Measurements from ENCODE around the gene CDH4.

GRCh38 chr20:61789329-61789728 is 537.3 kb downstream of the CDH4 start:
- TF ChIP-seq ZNF350 (tag by site-specific recombination; IDR thresholded peaks at IDR 0.05) (no peak), ZXDB (tag by site-specific recombination; IDR thresholded peaks at IDR 0.05) (no peak), ZNF639 (tag by site-specific recombination; IDR thresholded peaks at IDR 0.05) (no peak), ZNF248 (tag by site-specific recombination; IDR thresholded peaks at IDR 0.05) (no peak), ZNF362 (tag by site-specific recombination; IDR thresholded peaks at IDR 0.05) (no peak), CTCF (tag by site-specific recombination; IDR thresholded peaks at IDR 0.05) (no peak), PBX3 (CRISPR knock-in tag; IDR thresholded peaks at IDR 0.05) (no peak), ZNF521 (tag by site-specific recombination; IDR thresholded peaks at IDR 0.05) (no peak), ZNF514 (tag by site-specific recombination; IDR thresholded peaks at IDR 0.05) (no peak), ZNF394 (tag by site-specific recombination; IDR thresholded peaks at IDR 0.05; ENCODE audit: borderline replicate concordance) (no peak), MEIS1 (CRISPR knock-in tag; IDR thresholded peaks at IDR 0.05; ENCODE audit: borderline replicate concordance) (no peak), ZNF549 (tag by site-specific recombination; IDR thresholded peaks at IDR 0.05) (no peak), ZNF239 (tag by site-specific recombination; IDR thresholded peaks at IDR 0.05) (no peak)
